GM12865 (cell line): ENCODE data around the gene DET1.
"Not testable (repeated sequence)": the region's sequence is repeated elsewhere in the genome, so short reads cannot be mapped to it uniquely, and the experiment has no call there.

Experiments used
- DNase-seq: peaks from one replicate; pipeline ENCODE4 v3.0.0; 2010; ENCODE audit warnings: low read depth
- H3K4me3 ChIP-seq: 2 replicates; pipeline ENCODE4 v1.5.1; 2011; ENCODE audit warnings: mild to moderate bottlenecking, low read depth, low read length, control low read depth
- TF ChIP-seq, protein P1 (sequence below): IDR thresholded peaks from 2 replicates; pipeline ENCODE4 v1.5.1; 2011; ENCODE audit warnings: low read length, control low read depth, low read depth, inconsistent platforms; ENCODE audit not compliant: insufficient read depth; ENCODE audit errors: missing control alignments

DET1 gene

GRCh38 chr15:88525418-88525817 lies 21.1 kb downstream of the DET1 start:
- no peak overlapping the region for H3K4me3 ChIP-seq
- TF ChIP-seq, protein P1, sequence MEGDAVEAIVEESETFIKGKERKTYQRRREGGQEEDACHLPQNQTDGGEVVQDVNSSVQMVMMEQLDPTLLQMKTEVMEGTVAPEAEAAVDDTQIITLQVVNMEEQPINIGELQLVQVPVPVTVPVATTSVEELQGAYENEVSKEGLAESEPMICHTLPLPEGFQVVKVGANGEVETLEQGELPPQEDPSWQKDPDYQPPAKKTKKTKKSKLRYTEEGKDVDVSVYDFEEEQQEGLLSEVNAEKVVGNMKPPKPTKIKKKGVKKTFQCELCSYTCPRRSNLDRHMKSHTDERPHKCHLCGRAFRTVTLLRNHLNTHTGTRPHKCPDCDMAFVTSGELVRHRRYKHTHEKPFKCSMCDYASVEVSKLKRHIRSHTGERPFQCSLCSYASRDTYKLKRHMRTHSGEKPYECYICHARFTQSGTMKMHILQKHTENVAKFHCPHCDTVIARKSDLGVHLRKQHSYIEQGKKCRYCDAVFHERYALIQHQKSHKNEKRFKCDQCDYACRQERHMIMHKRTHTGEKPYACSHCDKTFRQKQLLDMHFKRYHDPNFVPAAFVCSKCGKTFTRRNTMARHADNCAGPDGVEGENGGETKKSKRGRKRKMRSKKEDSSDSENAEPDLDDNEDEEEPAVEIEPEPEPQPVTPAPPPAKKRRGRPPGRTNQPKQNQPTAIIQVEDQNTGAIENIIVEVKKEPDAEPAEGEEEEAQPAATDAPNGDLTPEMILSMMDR, result no peak
- DNase-seq, result no peak

- DNase-seq, H3K4me3 ChIP-seq: not testable (repeated sequence)
These were observed 22.4 kb downstream of the DET1 start for GRCh38 chr15:88524094-88524493.

DNA sequence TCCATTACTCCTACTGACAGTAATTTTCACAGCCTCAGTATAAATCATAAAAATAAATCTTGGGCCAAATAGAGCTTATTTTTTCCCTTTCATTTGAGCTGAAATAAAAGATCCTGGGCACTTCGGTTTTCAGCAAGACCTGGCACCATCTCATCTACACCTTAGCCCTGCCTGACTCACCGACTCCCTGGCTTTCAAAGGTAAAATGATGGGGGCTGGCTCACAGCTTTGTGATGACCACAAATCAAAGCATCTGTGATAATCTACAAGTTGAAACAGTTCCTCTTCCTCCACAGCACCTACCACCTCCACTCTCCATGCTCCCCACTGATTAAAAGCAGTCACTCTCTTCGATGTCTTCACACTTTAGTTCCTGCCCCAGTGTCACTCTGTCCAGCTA lies 27.6 kb downstream of the DET1 start:
- H3K4me3 ChIP-seq, result no peak overlapping the region
- TF ChIP-seq, protein P1, result no peak
- DNase-seq, result no peak

- TF ChIP-seq, protein P1, result no peak
- H3K4me3 ChIP-seq, result no peak overlapping the region
- DNase-seq, result no peak
These were observed 33.3 kb downstream of the DET1 start for GRCh38 chr15:88513195-88513594.

DNA sequence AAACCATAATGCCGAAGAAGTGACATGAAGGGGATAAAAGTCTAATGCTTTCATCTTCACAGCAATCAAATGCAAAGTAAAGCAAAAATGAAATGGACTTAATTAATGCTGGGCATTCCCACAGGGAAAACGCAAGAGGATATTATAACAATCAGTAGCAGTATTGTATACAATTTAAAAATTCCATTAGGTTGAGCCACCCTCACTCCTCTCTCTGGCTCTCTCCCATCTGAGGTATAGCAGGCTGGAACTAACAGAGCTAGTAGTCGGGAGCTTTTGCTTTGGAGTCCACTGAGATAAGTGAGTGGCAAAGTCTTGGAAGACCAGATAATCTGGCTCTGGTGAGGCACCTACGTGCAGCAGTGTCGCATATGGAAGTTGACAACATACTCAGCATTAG lies 33.9 kb downstream of the DET1 start:
- H3K4me3 ChIP-seq, result no peak overlapping the region
- DNase-seq, result no peak
- TF ChIP-seq, protein P1, result no peak

DNA sequence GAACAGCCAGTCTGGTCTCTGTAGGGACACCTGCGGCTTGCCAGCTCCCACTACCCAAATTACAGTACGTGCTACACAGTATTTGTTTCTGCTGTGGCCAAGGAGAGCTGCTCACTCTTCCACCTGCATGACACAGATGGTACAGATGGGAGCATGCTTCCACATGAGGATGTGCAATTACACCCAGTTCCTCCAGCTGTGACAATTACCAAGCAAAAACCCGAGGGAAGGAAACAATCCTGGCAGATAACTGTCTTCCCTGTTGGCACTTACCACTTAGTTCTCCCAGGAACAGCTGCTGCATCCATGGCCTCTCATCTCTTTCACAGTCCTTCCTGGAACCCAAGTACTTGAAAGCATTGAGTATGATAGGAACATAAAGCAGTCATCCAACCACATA lies 34.4 kb downstream of the DET1 start:
- H3K4me3 ChIP-seq, result no peak overlapping the region
- TF ChIP-seq, protein P1, result no peak
- no peak for DNase-seq

DNA sequence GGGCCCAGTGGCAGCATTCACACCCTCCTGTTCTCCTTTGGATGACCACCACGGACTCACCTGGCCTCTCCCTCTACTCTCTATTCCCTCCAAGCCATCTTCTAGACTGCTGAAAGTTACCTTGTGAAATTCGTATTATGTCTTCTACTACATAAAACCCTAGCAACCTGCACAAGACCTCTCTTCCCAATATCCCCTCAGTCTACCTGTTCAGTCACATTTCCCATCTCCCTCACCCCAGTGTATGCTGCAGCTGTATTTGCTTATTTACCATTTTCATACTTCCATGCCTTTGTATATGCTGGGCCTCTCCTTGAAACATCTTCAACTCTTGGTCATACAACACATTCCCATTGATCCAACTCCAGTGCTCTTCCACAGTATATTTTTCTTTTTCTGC lies 35.3 kb downstream of the DET1 start:
- DNase-seq, result no peak
- no peak overlapping the region for H3K4me3 ChIP-seq
- TF ChIP-seq, protein P1, result no peak

DNA sequence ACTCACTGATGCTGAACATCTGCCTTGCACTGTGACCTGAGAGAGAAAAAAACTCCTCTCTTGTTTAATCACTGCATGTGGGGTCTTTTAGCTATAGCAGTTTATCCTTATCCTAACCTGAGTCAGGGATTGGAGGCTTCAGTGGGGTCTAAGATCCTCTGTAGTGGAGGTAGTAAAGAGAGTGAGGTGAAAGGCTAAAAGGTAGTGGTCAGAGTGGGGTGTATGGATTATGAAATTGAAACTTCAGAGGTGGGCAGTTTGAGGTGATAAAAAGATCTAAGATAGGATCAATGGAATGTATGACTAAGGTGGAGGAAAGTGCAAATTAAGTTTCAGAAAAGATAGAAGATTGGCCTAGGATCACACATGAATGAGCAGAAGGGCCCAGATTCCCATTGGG lies 36.5 kb downstream of the DET1 start:
- TF ChIP-seq, protein P1, result no peak
- H3K4me3 ChIP-seq, result no peak overlapping the region
- no peak for DNase-seq
